AG04450 (cell line): ENCODE results near the gene EFS. TPM values are rescaled to one million over a fixed set of nuclear protein-coding genes. Genes with fewer than 3 reads are reported as not detected.

Source experiments
- CTCF ChIA-PET: fragments of 300-600, 350-600 bp; formaldehyde crosslinking; extraction: SDS; loops from one replicate; lab custom pipeline; 2022; ENCODE audit warnings: antibody characterized with exemption, inconsistent platforms; lab: Charles Lee
- POLR2A ChIA-PET: fragments of 350-600 bp; formaldehyde crosslinking; extraction: SDS; loops from one replicate; lab custom pipeline; 2021; ENCODE audit warnings: antibody characterized with exemption, inconsistent platforms; lab: Yijun Ruan, JAX
- DNase-seq: peaks from one replicate; pipeline ENCODE4 v3.0.0-alpha.2; 2011; ENCODE audit warnings: low read depth, low spot score
- H3K27ac ChIP-seq: one replicate; pipeline ENCODE4 v1.5.1; 2012; ENCODE audit warnings: low read depth, low read length, control low read depth
- H3K27me3 ChIP-seq: one replicate; pipeline ENCODE4 v1.6.0; 2012; ENCODE audit warnings: low read length; ENCODE audit not compliant: control insufficient read depth, insufficient read depth
- H3K4me3 ChIP-seq: 2 replicates; pipeline ENCODE4 v1.5.1; 2011; ENCODE audit warnings: mild to moderate bottlenecking, low read depth, low read length, control low read depth
- H3K9me3 ChIP-seq: 2 replicates; pipeline ENCODE4 v1.5.1; 2012; ENCODE audit warnings: low read length; ENCODE audit not compliant: control insufficient read depth, insufficient read depth
- CTCF ChIP-seq: IDR thresholded peaks from 2 replicates; pipeline ENCODE4 v1.5.1; 2011; ENCODE audit warnings: low read depth, low read length, control low read depth, inconsistent platforms
- polyA plus RNA-seq: library from polyadenylated mRNA; depleted of rRNA; stranded (reverse); fragments of >200 nt; gene quantifications from 2 replicates; pipeline ENCODE4 v1.2.3, GENCODE V29; 2011

Gene EFS
- polyA plus RNA-seq, 1 experiment: 5.3 TPM

GRCh38 chr14:23352506-23353432 lies 12.2 kb downstream of the EFS start, which contains the start of gene SLC22A17:
SLC22A17 (minus strand) TSS chr14:23352887.
- CTCF ChIA-PET: interaction anchor here (0.6 to 3.7 kb wide), 7 partner anchors 25 to 240 kb away, joined by 3 to 12 read pairs (median 4); partner anchors contain the start of gene PABPN1
- no peaks in the 10 kb centered on the region for H3K27me3 ChIP-seq
- POLR2A ChIA-PET: interaction anchor here (0.6 to 2.2 kb wide), 9 partner anchors 9 to 635 kb away, joined by 3 to 10 read pairs (median 5); partner anchors contain the start of gene PABPN1
- no peaks in the 10 kb centered on the region for H3K9me3 ChIP-seq
- H3K27ac ChIP-seq: peak within 1 kb of the TSS; percentile 70
- peak within 1 kb of the TSS; percentile 86 for H3K4me3 ChIP-seq
- peak; percentile 81 for DNase-seq
- TF ChIP-seq CTCF: peak; percentile 12

GRCh38 chr14:23351681-23352505 lies 13.1 kb downstream of the EFS start:
- H3K27ac ChIP-seq: no peak overlapping the region
- TF ChIP-seq CTCF: no peak
- H3K27me3 ChIP-seq: no peaks in the 10 kb centered on the region
- H3K4me3 ChIP-seq: peak overlapping the region; percentile 86
- no peaks in the 10 kb centered on the region for H3K9me3 ChIP-seq
- POLR2A ChIA-PET: interaction anchor here (0.5 to 2.2 kb wide), 10 partner anchors 10 to 478 kb away, joined by 3 to 10 read pairs (median 5); partner anchors contain the start of gene PABPN1
- CTCF ChIA-PET: interaction anchor here (0.6 to 3.7 kb wide), 7 partner anchors 24 to 239 kb away, joined by 3 to 12 read pairs (median 4); partner anchors contain the start of gene PABPN1
- DNase-seq: no peak

- H3K4me3 ChIP-seq: no peak overlapping the region
- H3K9me3 ChIP-seq: no peaks in the 10 kb centered on the region
- CTCF ChIA-PET: interaction anchor here (1.2 kb wide), 1 partner anchor 30 kb away, joined by 3 read pairs; no protein-coding TSS in a partner anchor
- no peak overlapping the region for H3K27ac ChIP-seq
- POLR2A ChIA-PET: no interaction called here
- DNase-seq: no peak
- no peak for TF ChIP-seq CTCF
- no peaks in the 10 kb centered on the region for H3K27me3 ChIP-seq
Measured at GRCh38 chr14:23349156-23349845, 15.7 kb downstream of the EFS start.

- TF ChIP-seq CTCF: no peak
- no peaks in the 10 kb centered on the region for H3K27me3 ChIP-seq
- no peaks in the 10 kb centered on the region for H3K9me3 ChIP-seq
- H3K27ac ChIP-seq: no peak overlapping the region
- no peak for DNase-seq
- ChIA-PET CTCF (no interaction called here), POLR2A (no interaction called here)
- H3K4me3 ChIP-seq: no peak overlapping the region
Measured at GRCh38 chr14:23348297-23348655, 16.7 kb downstream of the EFS start.
